OCI-LY3 (cell line): ENCODE results near the gene ADTRP.

Experiments used
- CTCF ChIP-seq: fragments of 200-600, 300-600 bp; sonication (generic); IDR thresholded peaks from 2 replicates; pipeline ENCODE4 v1.5.1; 2014; ENCODE audit warnings: antibody characterized with exemption, low read length, low read depth
- EZH2phosphoT487 ChIP-seq: fragments of 200-600 bp; shearing (Covaris generic); IDR thresholded peaks from 2 replicates; pipeline ENCODE4 v1.6.1; 2018; ENCODE audit warnings: antibody characterized with exemption, mixed run types, low read depth

GRCh38 chr6:11732036-11732631 lies 46.5 kb downstream of the ADTRP start:
- TF ChIP-seq CTCF (no peak), EZH2phosphoT487 (no peak)
